Cardiac fibroblast (primary cell): ENCODE results near the gene CABP7.
"Not testable (repeated sequence)": the region's sequence is repeated elsewhere in the genome, so short reads cannot be mapped to it uniquely, and the experiment has no call there.

Experiments used
- DNase-seq, 2 donors: peaks; one replicate each; pipeline versions ENCODE4 v3.0.0 to v3.0.0-alpha.2; 2010; ENCODE audit warnings: low read depth in 2 of 2
- H3K4me3 ChIP-seq, 2 donors: replicated peaks in 1 of 2; 1 replicate in 1 of 2; 2 replicates in 1 of 2; pipeline ENCODE4 v1.5.1; 2011; ENCODE audit warnings: low read depth in 2 of 2, low read length in 2 of 2, mild to moderate bottlenecking in 2 of 2, moderate library complexity in 1 of 2
- TF ChIP-seq, protein P1 (sequence below): IDR thresholded peaks from one replicate; pipeline ENCODE4 v1.5.1; 2011; ENCODE audit warnings: low read depth, mild to moderate bottlenecking, low read length, inconsistent platforms

The CABP7 gene

DNA sequence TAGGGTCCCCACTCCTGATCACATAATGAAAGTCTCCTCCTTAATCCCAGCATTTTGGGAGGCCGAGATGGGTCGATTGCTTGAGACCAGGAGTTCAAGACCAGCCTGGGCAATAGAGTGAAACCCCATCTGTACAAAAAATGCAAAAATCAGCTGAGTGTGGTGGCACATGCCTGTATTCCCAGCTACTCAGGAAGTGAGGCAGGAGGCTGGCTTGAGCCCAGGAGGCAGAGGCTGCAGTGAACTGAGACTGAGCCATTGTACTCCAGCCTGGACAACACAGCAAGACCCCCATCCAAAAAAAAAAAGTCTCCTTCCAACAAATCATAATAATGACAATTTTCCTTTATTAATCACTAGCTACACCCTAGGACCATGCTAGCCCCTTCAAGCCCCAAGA lies 31.9 kb downstream of the CABP7 start:
- DNase-seq, result no peak
- H3K4me3 ChIP-seq, result no peak overlapping the region
- TF ChIP-seq, protein P1, sequence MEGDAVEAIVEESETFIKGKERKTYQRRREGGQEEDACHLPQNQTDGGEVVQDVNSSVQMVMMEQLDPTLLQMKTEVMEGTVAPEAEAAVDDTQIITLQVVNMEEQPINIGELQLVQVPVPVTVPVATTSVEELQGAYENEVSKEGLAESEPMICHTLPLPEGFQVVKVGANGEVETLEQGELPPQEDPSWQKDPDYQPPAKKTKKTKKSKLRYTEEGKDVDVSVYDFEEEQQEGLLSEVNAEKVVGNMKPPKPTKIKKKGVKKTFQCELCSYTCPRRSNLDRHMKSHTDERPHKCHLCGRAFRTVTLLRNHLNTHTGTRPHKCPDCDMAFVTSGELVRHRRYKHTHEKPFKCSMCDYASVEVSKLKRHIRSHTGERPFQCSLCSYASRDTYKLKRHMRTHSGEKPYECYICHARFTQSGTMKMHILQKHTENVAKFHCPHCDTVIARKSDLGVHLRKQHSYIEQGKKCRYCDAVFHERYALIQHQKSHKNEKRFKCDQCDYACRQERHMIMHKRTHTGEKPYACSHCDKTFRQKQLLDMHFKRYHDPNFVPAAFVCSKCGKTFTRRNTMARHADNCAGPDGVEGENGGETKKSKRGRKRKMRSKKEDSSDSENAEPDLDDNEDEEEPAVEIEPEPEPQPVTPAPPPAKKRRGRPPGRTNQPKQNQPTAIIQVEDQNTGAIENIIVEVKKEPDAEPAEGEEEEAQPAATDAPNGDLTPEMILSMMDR, result no peak

DNA sequence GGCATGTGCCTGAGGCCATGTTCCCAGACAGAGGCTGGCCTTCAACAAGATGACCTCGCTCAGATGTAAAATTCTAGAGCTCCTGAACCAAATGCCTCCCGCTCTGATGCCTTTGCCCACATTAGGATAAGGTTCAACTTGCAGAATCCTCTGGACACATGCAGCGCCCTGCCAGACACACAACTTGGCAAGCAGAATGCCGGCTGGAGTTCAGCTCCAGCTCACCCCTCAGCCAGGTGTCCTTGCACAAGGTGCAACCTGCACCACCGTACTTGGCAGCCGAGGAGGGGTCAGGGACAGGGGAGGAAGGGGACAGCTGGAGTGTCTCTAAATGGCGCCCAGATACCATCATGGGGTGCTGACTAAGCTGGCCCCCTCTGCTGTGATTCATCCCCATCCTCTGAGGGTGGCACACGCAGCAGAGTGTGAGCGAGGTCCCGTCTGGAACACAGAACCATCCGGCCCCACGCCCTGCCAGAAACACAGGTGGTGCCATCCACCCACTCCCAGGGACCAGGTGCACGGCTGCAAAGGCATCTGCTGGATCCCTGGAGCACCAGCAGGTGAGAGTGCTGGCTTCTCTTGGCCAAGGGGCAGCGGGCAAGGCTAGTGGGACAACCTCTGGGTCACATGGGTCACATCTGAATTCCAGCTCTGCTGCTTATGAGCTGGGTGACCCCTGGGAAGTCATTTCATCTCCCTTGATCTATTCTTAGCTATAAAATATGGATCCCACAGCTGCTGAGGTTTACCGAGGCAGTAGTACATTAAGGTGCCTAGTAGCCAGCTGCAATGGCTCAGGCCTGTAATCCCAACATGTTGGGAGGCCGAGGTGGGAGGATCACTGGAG lies 34.2 kb downstream of the CABP7 start:
- H3K4me3 ChIP-seq, result no peak overlapping the region

DNA sequence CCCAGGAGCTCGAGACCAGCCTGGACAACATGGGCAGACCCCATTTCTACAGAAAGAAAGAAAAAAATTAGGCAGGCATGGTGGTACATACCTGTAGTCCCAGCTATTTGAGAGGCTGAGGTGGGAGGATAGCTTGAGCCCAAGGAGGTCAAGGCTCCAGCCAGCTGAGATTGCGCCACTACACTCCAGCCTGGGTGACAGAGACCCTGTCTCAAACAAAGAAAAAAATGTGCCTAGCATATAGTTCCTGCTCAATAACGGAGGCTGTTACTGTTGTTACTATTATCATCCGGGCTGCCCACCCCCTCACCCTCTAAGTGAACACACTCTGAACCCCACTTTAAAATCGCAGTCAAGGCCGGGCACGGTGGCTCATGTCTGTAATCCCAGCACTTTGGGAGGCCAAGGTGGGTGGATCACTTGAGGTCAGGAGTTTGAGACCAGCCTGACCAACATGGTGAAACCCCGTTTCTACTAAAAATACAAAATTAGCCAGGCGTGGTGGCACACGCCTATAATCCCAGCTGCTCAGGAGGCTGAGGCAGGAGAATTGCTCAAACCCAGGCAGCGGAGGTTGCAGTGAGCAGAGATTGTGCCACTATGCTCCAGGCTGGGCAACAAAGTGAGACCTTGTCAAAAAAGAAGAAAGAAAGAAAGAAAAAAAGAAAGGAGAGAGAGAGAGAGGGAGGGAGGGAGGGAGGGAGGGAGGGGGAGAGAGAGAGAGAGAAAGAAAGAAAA lies 35.0 kb downstream of the CABP7 start:
- H3K4me3 ChIP-seq, DNase-seq: not testable (repeated sequence)

More for the DNA sequence above, 34.2 kb downstream of the CABP7 start:
- TF ChIP-seq, protein P1, result no peak
- no peak for DNase-seq

DNA sequence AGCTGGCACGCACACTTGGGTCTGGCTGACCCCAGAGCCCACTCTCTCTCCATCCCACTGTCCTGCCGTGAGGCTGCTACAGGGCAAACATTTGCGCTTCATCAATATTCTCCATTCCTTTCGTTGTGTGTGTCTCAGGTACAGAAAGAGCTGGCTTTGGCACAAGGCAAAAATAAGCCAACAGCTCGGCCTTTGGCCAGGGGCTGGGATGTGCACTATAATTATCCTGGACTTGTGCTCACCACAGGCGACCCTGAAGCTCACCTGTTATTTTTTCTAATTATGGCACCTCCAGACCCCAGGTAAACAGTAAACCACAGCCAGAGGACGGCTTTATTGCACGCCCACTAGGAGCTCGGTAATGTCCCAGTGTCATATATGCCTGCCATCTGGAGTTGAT lies 36.1 kb downstream of the CABP7 start:
- H3K4me3 ChIP-seq, result no peak overlapping the region
- TF ChIP-seq, protein P1, result no peak
- no peak for DNase-seq

DNA sequence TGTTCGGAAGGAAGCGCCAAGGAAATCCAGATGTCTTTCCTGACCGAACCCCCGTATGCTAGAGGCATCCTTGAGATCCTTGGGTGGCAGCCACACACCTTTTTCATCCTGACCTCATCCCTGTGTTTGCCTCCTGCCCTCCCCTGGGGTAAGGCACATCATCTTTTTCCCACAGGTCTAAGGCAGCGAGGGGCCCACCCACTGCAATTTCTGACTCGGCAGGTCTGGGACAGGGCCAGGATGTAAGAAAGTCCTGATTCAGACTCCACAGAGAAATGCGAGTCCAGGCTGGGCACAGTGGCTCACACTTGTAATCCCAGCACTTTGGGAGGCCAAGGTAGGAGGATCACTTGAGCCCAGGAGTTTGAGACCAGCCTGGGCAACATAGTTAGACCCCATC lies 36.5 kb downstream of the CABP7 start:
- no peak overlapping the region for H3K4me3 ChIP-seq
- TF ChIP-seq, protein P1, result no peak
- DNase-seq, result no peak

GRCh38 chr22:29757096-29757495 lies 37.3 kb downstream of the CABP7 start:
- no peak overlapping the region for H3K4me3 ChIP-seq
- no peak for DNase-seq
- TF ChIP-seq, protein P1, result no peak

DNA sequence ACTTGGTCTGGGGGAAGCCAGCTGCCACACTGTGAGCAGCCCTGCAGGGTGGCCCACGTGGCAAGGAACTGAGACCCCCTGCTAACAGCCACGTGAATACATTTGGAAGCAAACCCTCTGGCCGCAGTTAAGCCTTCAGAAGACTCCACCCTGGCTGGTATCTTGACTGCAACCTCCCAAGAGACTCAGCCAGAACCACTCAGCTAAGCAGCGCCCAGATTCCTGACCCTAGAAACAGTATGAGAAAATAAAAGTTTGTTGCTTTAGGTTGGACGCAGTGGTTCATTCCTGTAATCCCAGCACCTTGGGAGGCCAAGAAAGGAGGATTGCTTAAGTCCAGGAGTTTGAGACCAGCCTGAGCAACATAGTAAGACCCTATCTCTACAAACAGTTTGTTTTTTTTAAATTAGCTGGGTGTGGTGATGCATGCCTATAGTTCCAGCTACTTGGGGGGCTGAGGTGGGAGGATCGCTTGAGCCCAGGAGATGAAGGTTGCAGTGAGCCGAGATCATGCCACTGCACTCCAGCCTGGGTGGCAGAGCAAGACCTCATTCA lies 38.3 kb downstream of the CABP7 start:
- DNase-seq, result peak; percentile 33 to 45
- no peak overlapping the region for H3K4me3 ChIP-seq
- TF ChIP-seq, protein P1, result no peak
